T-helper 17 cell (primary cell): ENCODE data around the gene TSC1. TPM values are rescaled to one million over a fixed set of nuclear protein-coding genes. Genes with fewer than 3 reads are reported as not detected.
A peak's percentile ranks its signal among the peaks of the same experiment; 100 is the strongest.

Source experiments
- ATAC-seq: fragments of 150-1000 bp; cut with Tn5 transposase; 2 replicates; pipeline ENCODE4 v1.10.0; 2021; ENCODE audit warnings: mild to moderate bottlenecking, moderate library complexity
- DNase-seq, 3 donors: peaks; one replicate each; pipeline versions ENCODE4 v3.0.0 to v3.0.0-alpha.2; 2020 to 2021
- H3K9me3 ChIP-seq: one replicate; pipeline ENCODE4 v1.7.0; 2013; ENCODE audit warnings: low read length, mild to moderate bottlenecking; ENCODE audit not compliant: control insufficient read depth, poor library complexity, severe bottlenecking
- H3K27ac Mint-ChIP-seq: one replicate; pipeline ENCODE4 v1.8.0; 2022; ENCODE audit warnings: mild to moderate bottlenecking, moderate library complexity, mixed read lengths
- H3K27me3 Mint-ChIP-seq: one replicate; pipeline ENCODE4 v1.8.0; 2022; ENCODE audit warnings: mixed read lengths
- H3K36me3 Mint-ChIP-seq: one replicate; pipeline ENCODE4 v1.8.0; 2022; ENCODE audit warnings: low read depth, mixed read lengths
- H3K4me1 Mint-ChIP-seq: one replicate; pipeline ENCODE4 v1.8.0; 2022; ENCODE audit warnings: mild to moderate bottlenecking, mixed read lengths
- H3K4me3 Mint-ChIP-seq: one replicate; pipeline ENCODE4 v1.8.0; 2022; ENCODE audit warnings: mild to moderate bottlenecking, moderate library complexity, mixed read lengths
- total RNA-seq, 4 donors: library from RNA in 2 of 4; stranded (reverse) in 2 of 4; gene quantifications; one replicate each; pipeline ENCODE4 v1.2.3 and lab custom pipeline; 2022 to 2026

Gene TSC1
- total RNA-seq, 2 donors from 2014 or later: 51.2 to 58.3 TPM

DNA sequence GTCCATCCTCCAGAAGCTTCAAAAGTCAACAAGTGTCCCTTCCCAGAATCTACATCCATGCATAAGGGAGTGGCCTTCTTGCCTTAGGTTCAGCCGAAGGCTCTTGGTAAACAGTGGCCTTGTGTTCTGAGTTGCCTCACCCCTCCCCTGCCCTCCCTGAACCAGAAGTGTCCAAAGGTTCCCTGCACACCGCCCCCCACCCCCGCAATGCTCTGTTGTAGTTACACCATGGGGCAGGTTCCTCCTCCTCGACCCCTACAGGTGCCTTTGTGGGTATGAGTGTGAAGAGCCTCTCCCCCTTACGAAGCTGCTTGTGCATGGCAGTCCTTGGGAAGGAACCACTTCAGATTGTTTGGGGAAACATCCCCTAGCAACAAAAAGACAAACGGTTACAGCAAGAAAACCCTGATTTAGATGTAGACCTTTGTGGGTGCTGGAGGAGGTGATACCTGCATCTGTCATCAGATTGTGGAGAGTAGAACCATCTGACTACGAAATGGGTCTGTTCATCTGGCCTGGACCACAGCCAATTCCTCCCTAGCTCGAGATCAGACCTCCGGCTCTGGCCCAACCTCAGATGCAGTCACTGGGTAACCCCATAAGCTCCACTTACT is 58.6 kb downstream of the TSC1 start:
- Mint-ChIP-seq H3K27ac (no peak overlapping the region), H3K4me1 (peaks cover 3% of the 10 kb centered on the region)
- ATAC-seq: no peak

DNA sequence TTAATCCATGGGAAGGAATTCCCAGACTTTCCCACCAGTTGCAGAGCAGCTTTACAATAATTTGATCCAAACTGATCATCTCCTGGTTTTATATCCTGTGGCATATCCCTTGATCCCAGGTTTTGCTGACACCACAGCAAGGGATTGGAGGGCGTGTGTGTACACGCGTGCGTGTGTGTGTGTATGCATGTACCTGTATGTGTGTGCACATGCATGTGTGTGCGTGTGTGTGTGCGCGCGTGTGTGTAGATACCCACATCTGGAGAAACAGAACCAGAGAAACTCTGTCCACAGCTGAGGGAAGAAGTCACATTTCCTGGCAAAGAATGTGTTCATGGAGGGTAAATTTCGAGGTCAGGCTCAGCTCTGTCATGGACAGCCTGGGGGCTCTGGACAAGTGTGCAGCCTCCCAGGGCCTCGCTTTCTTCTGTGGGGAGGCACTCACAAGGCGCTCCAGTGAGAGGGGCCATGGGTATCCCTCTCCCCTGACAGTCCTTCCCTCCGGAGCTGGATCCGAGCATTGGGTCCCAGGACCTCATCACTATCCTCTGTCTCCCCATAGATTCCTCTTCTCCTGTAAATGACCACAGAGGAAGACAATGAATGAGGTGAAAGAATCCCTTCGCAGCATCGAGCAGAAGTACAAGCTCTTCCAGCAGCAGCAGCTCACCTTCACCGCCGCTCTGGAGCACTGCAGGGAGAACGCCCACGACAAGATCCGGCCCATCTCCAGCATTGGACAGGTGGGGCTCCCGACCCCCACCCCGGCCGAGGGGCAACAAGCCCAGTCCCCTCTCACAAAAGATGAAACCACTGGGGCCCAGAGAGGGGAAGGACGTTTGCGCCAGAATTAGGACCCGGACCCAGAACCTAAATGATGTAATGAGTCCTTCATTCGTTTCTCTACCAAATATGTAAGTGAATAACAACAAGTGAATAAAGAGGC is 60.8 kb downstream of the TSC1 start:
- ATAC-seq: no peak
- H3K9me3 ChIP-seq: no peaks in the 10 kb centered on the region

More for the DNA sequence above, 58.6 kb downstream of the TSC1 start:
- no peak overlapping the region for H3K4me3 Mint-ChIP-seq
- no peak for DNase-seq
- H3K9me3 ChIP-seq: no peaks in the 10 kb centered on the region
- H3K27me3 Mint-ChIP-seq: no peaks in the 10 kb centered on the region
- H3K36me3 Mint-ChIP-seq: no peaks in the 10 kb centered on the region

DNA sequence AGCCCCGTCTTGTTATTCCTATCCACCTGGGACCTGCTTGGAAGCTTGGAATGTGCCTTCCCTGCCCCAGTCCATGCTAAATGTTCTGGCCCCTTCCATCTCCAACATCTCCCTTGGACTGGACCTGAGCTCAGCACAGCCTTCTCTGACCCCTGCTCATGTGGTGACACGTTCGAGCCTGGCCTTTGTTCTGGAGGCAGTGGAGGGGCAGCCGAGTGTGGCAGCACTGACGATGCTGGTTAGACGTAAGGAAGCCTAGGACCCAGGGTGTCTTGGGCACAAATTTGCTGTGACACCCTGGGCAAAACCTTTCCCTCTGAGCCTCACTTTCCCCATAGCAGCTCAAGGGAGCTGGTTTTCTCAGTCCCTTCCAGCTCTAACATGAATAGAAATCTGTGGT is 61.8 kb downstream of the TSC1 start:
- Mint-ChIP-seq H3K36me3 (no peaks in the 10 kb centered on the region), H3K4me3 (no peak overlapping the region), H3K4me1 (peaks cover 3% of the 10 kb centered on the region), H3K27ac (no peak overlapping the region), H3K27me3 (no peaks in the 10 kb centered on the region)
- no peaks in the 10 kb centered on the region for H3K9me3 ChIP-seq
- ATAC-seq (no peak), DNase-seq (no peak)

More for the DNA sequence above, 60.8 kb downstream of the TSC1 start:
- Mint-ChIP-seq H3K4me3 (no peak overlapping the region), H3K4me1 (peaks cover 3% of the 10 kb centered on the region), H3K27me3 (no peaks in the 10 kb centered on the region), H3K36me3 (no peaks in the 10 kb centered on the region), H3K27ac (no peak overlapping the region)
- no peak for DNase-seq

DNA sequence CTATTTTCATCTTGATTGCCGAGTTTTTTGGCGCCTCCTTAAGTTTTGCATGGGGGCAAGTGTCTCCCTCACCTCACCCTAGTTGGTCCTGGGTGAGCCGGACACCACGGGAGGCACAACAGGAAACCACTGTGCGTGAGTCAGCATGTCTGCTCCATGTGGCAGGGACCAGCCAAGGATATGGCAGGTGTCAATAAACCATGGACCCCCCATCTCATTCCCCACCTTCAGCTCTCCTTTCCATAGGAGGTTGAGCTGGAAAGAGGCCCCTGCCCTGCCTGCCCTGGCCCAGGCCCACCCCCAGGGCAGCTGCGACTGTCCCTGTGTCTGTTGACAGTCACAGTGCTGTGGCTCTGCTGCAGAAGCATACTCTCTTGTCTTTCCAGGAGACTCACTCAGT is 62.6 kb downstream of the TSC1 start:
- ATAC-seq (no peak), DNase-seq (no peak)
- no peaks in the 10 kb centered on the region for H3K9me3 ChIP-seq
- Mint-ChIP-seq H3K27ac (no peak overlapping the region), H3K27me3 (no peaks in the 10 kb centered on the region), H3K4me1 (peaks cover 6% of the 10 kb centered on the region), H3K4me3 (no peak overlapping the region), H3K36me3 (no peaks in the 10 kb centered on the region)

DNA sequence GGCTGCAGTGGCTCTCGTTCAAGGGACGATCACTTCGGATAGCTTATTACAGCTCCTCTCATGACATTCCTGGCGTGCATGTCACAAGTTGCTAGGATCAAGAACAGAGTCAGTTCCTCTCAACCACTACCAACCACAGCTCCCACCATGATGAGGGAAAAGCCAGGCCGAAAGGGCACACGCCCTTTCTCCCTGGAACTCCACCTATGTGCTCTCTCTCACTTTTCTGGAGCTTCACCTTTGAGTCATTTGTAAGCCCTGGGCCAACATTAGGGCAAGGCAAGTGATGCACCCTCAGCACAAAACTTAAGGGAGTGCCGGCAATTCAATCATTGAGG is 64.1 kb downstream of the TSC1 start:
- Mint-ChIP-seq H3K27ac (peak overlapping the region; percentile 70), H3K27me3 (no peaks in the 10 kb centered on the region)
- no peak for DNase-seq

DNA sequence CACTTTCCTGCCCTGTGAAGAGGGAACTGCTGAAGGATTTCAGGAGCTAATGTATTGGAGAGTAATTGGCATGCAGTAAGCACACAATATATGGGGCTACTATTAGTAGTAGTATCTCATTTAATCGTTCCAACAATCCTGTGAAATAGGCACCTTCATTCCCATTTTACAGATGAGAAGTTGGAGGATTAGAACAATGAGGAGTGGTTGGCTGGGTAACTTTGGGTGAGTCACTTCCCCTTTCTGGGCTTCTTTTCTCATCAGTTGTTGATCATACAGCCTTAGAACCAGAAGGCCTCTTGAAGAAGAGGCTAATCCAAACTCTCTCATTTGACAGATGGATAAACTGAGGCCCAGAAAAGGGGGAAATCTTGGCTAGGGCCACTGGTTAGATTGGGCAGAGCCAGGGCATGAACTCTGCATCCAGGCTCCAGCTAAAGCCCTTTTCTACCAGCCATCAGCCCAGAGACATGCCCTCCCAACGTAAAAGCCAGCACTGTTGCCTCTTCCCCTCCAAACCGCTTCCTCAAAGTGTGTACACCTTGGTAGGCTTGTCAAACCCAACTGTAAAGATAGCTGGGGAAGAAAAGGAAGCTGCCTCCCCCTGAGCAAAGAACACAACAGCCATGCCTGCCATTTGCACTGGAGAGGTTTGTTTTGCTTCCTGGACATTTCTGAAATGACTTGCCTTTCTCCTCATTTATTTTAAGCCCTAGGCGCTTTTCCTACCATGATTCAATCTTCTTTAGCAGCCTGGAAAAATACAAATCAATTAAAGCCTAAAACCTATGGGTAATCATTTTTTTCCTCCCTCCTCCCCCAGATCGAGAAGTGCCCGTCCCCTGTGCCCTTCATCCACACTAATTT is 64.7 kb downstream of the TSC1 start:
- H3K36me3 Mint-ChIP-seq: no peaks in the 10 kb centered on the region
- no peaks in the 10 kb centered on the region for H3K27me3 Mint-ChIP-seq
- H3K4me1 Mint-ChIP-seq: peaks cover 7% of the 10 kb centered on the region
- ATAC-seq (no peak), DNase-seq (no peak)
- H3K9me3 ChIP-seq: no peaks in the 10 kb centered on the region
- peak overlapping the region; percentile 77 for H3K27ac Mint-ChIP-seq
- H3K4me3 Mint-ChIP-seq: peak overlapping the region; percentile 86

More for the DNA sequence above, 64.1 kb downstream of the TSC1 start:
- ATAC-seq: no peak
- H3K9me3 ChIP-seq: no peaks in the 10 kb centered on the region
- Mint-ChIP-seq H3K4me1 (peaks cover 6% of the 10 kb centered on the region), H3K4me3 (peak overlapping the region; percentile 28), H3K36me3 (no peaks in the 10 kb centered on the region)

DNA sequence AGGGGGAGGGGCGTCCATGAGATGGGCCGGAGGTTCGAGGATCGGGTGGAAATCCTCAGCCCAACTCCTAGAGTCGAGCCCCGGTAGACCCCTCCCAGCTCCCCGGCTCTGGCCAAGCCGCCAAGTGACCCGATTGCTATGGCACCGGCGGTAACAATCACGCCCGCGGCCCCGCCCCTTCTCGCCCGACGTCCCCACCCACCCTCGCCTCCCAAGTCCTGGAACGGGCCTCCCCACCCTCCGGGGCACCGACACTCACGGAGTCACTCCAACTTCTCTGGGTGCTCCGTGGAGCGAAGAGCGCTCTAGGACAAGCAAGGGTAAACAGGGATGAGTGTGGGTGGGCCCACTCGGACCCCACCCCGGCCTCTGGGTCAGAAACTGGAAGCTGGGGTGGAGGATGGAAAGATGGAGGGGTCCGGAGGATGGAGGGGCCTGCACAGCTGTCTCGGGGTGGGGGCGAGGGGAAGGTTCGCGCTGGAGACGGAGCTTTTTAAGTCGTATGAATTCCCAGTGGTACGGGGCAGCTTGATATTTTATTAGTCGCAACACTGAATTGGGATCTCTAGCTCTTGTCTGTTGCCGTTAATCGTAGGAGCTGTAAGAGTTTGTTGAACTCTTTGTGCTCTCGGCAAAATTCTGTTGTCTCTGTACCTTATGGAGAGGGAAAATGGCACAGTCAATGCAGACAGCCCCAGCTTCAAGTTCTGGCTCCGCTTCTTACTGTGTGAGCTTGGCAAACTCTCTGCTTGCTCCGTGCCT is 65.5 kb downstream of the TSC1 start, which contains the start of gene SPACA9:
Gene SPACA9, plus strand, starts transcription at position 204 of the 762 bp plus-strand sequence. CDS start 5,050 bp downstream, outside the sequence.
- H3K36me3 Mint-ChIP-seq: no peaks in the 10 kb centered on the region
- peaks cover 7% of the 10 kb centered on the region for H3K4me1 Mint-ChIP-seq
- H3K4me3 Mint-ChIP-seq: peak within 1 kb of the TSS; percentile 86
- peak within 1 kb of the TSS; percentile 77 for H3K27ac Mint-ChIP-seq
- no peaks in the 10 kb centered on the region for H3K27me3 Mint-ChIP-seq
- DNase-seq (no peak), ATAC-seq (no peak)
- H3K9me3 ChIP-seq: no peaks in the 10 kb centered on the region

DNA sequence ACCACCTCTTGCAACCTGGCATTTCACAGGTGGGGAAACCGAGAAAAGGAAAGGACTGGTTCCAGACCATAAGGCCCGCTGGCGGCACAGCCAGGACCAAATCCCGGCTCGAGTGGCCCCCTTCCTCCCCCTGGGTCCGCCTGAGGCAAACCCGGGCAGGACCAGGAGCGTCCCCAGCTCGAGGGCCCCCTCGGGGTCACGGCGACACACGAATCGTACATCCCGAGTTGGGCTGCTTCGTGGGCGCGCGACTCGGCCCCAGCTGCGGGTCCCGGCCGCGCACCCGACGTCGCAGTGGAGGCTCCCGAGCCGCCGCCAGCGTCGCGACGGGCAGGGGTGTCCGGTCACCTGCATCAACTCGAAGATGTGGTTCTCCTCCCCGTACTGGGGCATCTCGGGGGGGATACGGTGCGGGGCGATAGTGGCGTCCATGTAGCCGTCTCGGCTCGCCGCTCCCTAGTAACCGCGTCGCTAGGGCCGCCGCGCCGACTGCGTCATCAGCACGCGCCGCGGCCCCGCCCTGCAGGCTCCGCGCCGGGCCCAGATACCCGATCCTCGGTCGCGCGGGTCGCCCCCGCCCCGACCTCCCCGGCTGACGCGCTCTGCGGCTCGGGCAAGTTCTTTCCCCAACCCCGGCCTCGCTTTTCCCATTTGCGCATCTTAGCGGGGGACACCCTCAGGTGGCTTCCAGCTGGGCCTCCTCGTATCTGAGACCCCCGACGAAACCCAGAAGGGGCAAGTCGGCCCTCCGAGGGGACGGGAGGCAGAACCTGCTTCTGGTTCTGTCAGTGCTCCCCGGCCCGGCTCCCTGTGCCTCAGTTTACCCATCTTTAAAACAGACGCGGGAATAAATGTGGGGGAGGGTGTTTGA is 66.4 kb downstream of the TSC1 start, which contains the start of gene AK8:
Gene AK8, minus strand, starts transcription at position 461 of the 871 bp plus-strand sequence. Its CDS starts 29 bp downstream, at position 432.
- Mint-ChIP-seq H3K27me3 (peaks cover 4% of the 10 kb centered on the region), H3K27ac (peak within 1 kb of the TSS; percentile 77), H3K36me3 (peaks cover 2% of the 10 kb centered on the region), H3K4me3 (peak within 1 kb of the TSS; percentile 86), H3K4me1 (peaks cover 13% of the 10 kb centered on the region)
- ATAC-seq (peak; percentile 90), DNase-seq (peak; percentile 69 to 74 (median 73))
- H3K9me3 ChIP-seq: no peaks in the 10 kb centered on the region

DNA sequence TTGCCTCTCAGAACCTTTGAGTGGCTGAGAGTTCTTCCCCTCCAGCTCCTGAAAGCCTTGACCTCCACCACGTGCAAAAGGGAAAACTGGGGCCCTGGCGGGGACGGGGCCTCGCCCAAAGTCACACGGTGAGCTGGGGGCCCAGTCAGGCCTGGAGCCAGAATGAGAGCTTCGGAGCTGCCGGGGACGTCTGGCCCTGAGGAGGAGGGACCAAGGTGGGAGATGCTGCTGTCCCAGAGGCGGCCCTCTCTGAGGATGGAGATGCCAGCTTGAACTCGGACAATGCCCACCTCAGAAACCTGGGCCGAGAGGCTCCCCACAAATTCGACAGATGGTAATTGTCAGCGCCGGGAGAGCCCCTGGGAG is 67.0 kb downstream of the TSC1 start:
- ATAC-seq: no peak
- no peak for DNase-seq
- no peaks in the 10 kb centered on the region for H3K9me3 ChIP-seq
- Mint-ChIP-seq H3K36me3 (peaks cover 2% of the 10 kb centered on the region), H3K4me1 (peaks cover 13% of the 10 kb centered on the region), H3K27me3 (peaks cover 4% of the 10 kb centered on the region), H3K27ac (no peak overlapping the region), H3K4me3 (peak overlapping the region; percentile 86)

DNA sequence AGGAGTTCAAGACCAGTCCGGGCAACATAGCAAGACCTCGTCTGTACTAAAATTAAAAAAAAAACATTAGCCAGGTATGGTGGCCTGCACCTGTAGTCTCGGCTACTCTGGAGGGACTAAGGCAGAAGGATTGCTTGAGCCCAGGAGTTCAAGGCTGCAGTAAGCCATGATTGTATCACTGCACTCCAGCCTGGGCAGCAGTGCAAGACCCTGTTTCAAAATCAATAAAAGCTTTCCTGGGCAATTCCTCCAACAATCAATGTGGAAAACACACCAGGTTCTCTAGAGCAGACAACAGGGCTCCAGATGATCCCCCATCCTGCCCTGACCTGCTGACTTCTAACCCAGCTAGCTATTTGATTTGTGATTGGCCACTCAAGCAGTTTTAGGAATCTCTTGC is 67.6 kb downstream of the TSC1 start:
- DNase-seq: no peak
- H3K4me1 Mint-ChIP-seq: peaks cover 13% of the 10 kb centered on the region
- H3K27ac Mint-ChIP-seq: no peak overlapping the region
- peaks cover 2% of the 10 kb centered on the region for H3K36me3 Mint-ChIP-seq
- peaks cover 4% of the 10 kb centered on the region for H3K27me3 Mint-ChIP-seq
- H3K9me3 ChIP-seq: no peaks in the 10 kb centered on the region
- ATAC-seq: no peak
- H3K4me3 Mint-ChIP-seq: peak overlapping the region; percentile 86

DNA sequence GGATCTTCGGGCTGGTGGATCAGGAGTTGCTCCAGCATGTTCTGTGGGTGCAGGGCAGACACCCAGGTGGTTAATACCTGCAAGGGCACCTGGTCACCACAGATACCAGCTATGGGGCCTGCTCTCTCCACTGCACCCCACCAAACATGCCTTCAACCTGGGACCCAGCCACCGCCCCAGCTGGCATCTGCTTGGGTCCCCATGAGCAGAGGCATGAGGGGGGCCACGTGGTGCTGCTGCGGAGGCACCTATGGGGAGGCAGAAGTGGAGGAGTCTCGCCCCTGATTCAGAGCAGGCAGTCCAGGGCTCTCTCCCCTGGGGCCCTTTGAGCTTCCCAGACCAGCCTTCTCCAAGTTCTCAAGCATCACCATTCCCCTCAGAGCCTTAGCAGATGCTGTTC is 69.3 kb downstream of the TSC1 start:
- Mint-ChIP-seq H3K27ac (no peak overlapping the region), H3K4me1 (peaks cover 13% of the 10 kb centered on the region), H3K4me3 (no peak overlapping the region), H3K27me3 (peaks cover 15% of the 10 kb centered on the region), H3K36me3 (peaks cover 2% of the 10 kb centered on the region)
- no peaks in the 10 kb centered on the region for H3K9me3 ChIP-seq
- ATAC-seq (no peak), DNase-seq (no peak)

DNA sequence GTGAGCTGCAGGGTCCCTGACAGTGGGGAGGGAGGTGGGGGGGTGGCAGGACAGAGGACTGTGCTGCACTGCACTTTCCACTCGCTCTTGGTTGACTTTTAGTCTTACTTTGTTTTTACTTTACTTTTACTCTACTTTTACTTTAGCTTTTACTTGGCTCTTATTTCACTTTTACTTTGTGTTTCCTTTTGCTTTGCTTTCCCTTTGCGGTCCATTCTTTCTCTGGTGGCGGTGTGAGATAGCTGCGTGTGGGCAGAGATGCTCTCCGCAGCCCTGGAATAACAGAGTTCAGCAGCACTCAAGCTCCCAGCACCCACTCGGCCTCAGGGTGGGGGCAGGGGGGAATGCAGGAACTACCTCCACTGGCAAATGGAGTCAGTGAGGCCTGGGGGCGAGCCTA is 71.0 kb downstream of the TSC1 start:
- peak overlapping the region; percentile 43 for H3K4me3 Mint-ChIP-seq
- H3K4me1 Mint-ChIP-seq: peaks cover 12% of the 10 kb centered on the region
- peaks cover 2% of the 10 kb centered on the region for H3K36me3 Mint-ChIP-seq
- ATAC-seq (no peak), DNase-seq (no peak)
- peaks cover 22% of the 10 kb centered on the region for H3K27me3 Mint-ChIP-seq
- no peaks in the 10 kb centered on the region for H3K9me3 ChIP-seq
- H3K27ac Mint-ChIP-seq: peak overlapping the region; percentile 11
